ENCODE results near the gene ADAMTS6.

DNA sequence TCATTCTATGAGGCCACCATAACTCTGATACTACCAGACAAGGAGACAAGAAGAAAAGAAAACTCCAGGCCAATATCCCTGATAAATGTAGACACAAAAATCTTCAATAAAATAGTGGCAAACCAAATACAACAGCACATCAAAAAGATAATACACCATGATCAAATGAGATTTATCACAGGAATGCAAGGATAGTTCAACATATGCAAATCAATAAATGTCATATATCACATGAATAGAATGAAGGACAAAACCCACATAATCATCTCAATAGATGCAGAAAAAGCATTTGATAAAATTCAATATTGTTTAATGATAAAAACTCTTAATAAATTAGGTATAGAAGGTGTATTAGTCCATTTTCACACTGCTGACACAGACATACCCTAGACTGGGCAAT is 139.9 kb downstream of the ADAMTS6 start:
- TF ChIP-seq POLR2A (IDR thresholded peaks at IDR 0.05) (no peak), CTCF (IDR thresholded peaks at IDR 0.05) (no peak)

Measured in tibial nerve (tissue), 3 donors.